H1 (cell line): ENCODE results near the gene SPATA31D1.

ENCODE experiments used
- CEBPB ChIP-seq: IDR thresholded peaks from 2 replicates; pipeline ENCODE4 v1.6.1; 2012; ENCODE audit warnings: low read depth, low read length
- EGR1 ChIP-seq: IDR thresholded peaks from 2 replicates; pipeline ENCODE4 v1.6.1; 2011; ENCODE audit warnings: low read depth, low read length, borderline replicate concordance
- HDAC6 ChIP-seq: IDR thresholded peaks from one replicate; pipeline ENCODE4 v1.7.1; 2012; ENCODE audit warnings: low read depth, mild to moderate bottlenecking, inconsistent platforms, low read length, moderate library complexity
- KDM1A ChIP-seq: fragments of 200-600, 300-600 bp; sonication (generic); IDR thresholded peaks from 2 replicates; pipeline ENCODE4 v1.7.1; 2016; ENCODE audit warnings: mild to moderate bottlenecking, low read length, borderline replicate concordance
- RFX5 ChIP-seq: IDR thresholded peaks from 2 replicates; pipeline ENCODE4 v1.6.1; 2011; ENCODE audit warnings: low read depth, low read length, improper control_type of control experiment, borderline replicate concordance
- RNF2 ChIP-seq: fragments of 200-900, 300-1000 bp; sonication (generic); IDR thresholded peaks from 2 replicates; pipeline ENCODE4 v1.7.1; 2016; ENCODE audit warnings: borderline replicate concordance, low read depth, mild to moderate bottlenecking, antibody characterized with exemption, low read length; ENCODE audit not compliant: poor library complexity, severe bottlenecking; ENCODE audit errors: missing control alignments
- SP4 ChIP-seq: IDR thresholded peaks from 2 replicates; pipeline ENCODE4 v1.6.1; 2012; ENCODE audit warnings: low read length, inconsistent platforms
- TAF1 ChIP-seq: IDR thresholded peaks from 2 replicates; pipeline ENCODE4 v1.6.1; 2011; ENCODE audit warnings: mild to moderate bottlenecking, low read depth, low read length
- TF ChIP-seq, protein P1 (sequence below), 3 experiments: IDR thresholded peaks; 1 replicate in 2 of 3; 2 replicates in 1 of 3; pipeline versions ENCODE4 v1.5.1 to v1.6.1; 2011; ENCODE audit warnings: low read length in 3 of 3, mild to moderate bottlenecking in 3 of 3, inconsistent platforms in 2 of 3, low read depth in 1 of 3, moderate library complexity in 1 of 3; ENCODE audit not compliant: insufficient read depth in 1 of 3; ENCODE audit errors: control extremely low read depth in 1 of 3

DNA sequence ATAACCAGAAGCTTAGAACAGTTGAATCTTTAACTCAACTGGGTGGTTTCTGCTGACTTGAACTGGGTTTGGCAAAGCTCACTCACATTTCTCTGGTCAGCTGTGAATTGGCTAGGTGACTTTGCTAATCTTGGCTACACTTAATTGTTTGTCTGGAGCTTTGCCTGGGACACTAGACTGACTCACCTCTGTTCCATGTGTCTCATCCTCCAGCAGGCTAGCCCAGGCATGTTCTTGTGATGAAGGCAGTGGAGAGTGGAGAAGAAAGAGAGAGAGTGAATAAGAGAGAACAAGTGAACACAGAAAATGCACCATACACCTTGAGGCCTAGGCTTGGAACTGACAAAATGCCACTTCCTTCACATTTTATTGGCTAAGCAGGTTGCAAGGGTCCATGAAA is 32.6 kb downstream of the SPATA31D1 start:
- TF ChIP-seq RFX5: no peak
- TF ChIP-seq KDM1A: no peak
- TF ChIP-seq SP4: no peak
- TF ChIP-seq TAF1: no peak
- TF ChIP-seq CEBPB: no peak
- no peak for TF ChIP-seq EGR1
- TF ChIP-seq, protein P1, sequence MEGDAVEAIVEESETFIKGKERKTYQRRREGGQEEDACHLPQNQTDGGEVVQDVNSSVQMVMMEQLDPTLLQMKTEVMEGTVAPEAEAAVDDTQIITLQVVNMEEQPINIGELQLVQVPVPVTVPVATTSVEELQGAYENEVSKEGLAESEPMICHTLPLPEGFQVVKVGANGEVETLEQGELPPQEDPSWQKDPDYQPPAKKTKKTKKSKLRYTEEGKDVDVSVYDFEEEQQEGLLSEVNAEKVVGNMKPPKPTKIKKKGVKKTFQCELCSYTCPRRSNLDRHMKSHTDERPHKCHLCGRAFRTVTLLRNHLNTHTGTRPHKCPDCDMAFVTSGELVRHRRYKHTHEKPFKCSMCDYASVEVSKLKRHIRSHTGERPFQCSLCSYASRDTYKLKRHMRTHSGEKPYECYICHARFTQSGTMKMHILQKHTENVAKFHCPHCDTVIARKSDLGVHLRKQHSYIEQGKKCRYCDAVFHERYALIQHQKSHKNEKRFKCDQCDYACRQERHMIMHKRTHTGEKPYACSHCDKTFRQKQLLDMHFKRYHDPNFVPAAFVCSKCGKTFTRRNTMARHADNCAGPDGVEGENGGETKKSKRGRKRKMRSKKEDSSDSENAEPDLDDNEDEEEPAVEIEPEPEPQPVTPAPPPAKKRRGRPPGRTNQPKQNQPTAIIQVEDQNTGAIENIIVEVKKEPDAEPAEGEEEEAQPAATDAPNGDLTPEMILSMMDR (IDR thresholded peaks at IDR 0.05; ENCODE audit: control extremely low read depth in 1 of 3, insufficient read depth in 1 of 3, low read depth in 1 of 3, low read length in 3 of 3): no peak
- no peak for TF ChIP-seq HDAC6
- no peak for TF ChIP-seq RNF2
